ENCODE measurements around the gene DNAAF6.
"Not testable (repeated sequence)": the region's sequence is repeated elsewhere in the genome, so short reads cannot be mapped to it uniquely, and the experiment has no call there.

The DNAAF6 gene

GRCh38 chrX:107205770-107206696 is at the start of gene DNAAF6, which contains the start of gene NUP62CL:
Gene DNAAF6, plus strand, starts transcription at chrX:107206611. Its CDS starts 6,265 bp downstream, at chrX:107212876.
Gene NUP62CL, minus strand, starts transcription at chrX:107206433. Its CDS starts 31,287 bp downstream, at chrX:107175146.
- DNase-seq, result peak; percentile 75

- not testable (repeated sequence) for DNase-seq
Observed at GRCh38 chrX:107157618-107158017, 48.8 kb upstream of the DNAAF6 start.

DNA sequence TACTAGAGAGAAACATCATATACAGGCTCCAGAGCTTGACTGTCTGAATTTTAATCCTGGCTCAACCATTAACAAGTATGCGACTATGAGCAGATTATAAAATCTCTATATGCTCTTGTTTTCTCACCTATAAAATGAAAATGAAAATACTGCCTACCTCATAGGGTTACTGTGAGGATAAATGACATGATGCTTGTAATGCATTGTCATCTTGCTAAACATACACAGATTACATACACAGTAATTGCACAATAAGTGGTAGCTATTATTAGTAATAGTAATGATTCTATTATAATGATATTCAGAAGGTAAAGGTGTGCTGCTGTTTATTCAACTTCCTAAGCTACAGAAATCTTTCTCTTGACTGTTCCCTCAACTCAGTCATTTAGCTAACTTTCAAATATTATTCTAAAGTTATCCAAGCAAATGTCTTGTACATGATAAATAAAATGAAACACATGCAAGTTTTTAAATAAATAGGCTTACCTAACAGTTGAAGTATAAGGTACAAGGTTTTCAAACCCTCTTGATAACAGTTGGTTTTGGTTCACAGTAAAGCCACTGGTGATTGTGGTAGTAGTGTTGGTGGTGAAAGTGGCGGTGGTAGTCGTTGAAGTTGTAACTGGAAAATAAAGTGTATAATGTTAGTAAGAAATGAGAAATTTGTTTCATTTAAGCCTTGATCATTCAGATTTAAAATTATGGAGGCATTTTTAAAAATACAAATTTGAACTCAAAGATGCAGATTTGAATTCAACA is 39.1 kb upstream of the DNAAF6 start:
- no peak for DNase-seq

GRCh38 chrX:107168257-107168656 is 38.2 kb upstream of the DNAAF6 start:
- no peak for DNase-seq

DNA sequence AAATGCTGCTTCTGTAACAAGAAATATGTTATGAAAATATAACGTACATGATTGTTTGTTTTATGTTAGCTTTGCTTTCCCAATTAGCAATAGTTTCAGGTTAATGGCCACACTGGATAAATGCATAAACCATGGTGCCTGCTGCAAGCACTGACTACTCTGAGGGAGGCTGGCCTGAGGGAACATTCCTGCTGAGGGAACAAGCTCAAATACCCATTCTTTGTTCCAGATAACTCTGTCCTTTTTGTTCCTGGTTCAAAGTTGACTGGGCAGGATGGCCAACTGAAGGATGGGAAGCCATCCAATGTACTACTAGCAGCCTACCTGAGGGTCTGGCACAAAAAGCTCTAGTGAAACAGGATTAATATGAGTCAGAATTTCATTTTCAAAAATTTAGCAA is 37.7 kb upstream of the DNAAF6 start:
- DNase-seq, result no peak

GRCh38 chrX:107171369-107172102 is 34.9 kb upstream of the DNAAF6 start:
- DNase-seq, result no peak

- no peak for DNase-seq
Observed at GRCh38 chrX:107197319-107197718, 9.1 kb upstream of the DNAAF6 start.

GRCh38 chrX:107198074-107198473 is 8.3 kb upstream of the DNAAF6 start:
- not testable (repeated sequence) for DNase-seq

- DNase-seq, result no peak
Observed at GRCh38 chrX:107199491-107199890, 6.9 kb upstream of the DNAAF6 start.

DNA sequence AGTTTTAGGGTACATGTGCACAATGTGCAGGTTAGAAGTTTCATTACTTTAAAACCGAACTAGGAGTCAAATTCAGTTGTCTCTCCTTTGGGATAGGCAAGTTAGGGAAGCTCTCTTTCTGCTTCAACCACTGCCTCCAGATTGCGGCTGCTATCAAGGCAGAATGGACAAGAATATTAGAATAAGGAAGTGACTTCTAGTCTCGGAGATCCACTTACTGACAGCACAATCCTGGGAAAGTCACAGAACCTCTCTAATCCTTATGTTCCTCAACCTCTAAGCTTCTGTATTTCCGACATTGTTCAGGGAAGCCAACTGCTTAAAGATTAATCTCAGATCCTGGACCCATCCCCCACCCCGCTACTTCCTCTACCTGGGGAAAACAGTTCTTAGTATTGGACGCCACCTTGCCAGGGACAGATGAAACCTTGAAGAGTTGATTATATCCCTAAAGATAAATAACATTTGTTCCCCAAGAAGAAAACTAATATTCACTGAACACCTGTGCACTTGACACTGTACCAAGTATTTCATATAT is 2.3 kb upstream of the DNAAF6 start:
- DNase-seq, result no peak

- no peak for DNase-seq
Observed at GRCh38 chrX:107206697-107207065, 270 bp downstream of the DNAAF6 start.

- DNase-seq, result no peak
Observed at GRCh38 chrX:107207089-107207488, 678 bp downstream of the DNAAF6 start.

GRCh38 chrX:107207943-107208342 is 1.5 kb downstream of the DNAAF6 start:
- no peak for DNase-seq

GRCh38 chrX:107213477-107213876 is 7.1 kb downstream of the DNAAF6 start:
- DNase-seq, result no peak

DNA sequence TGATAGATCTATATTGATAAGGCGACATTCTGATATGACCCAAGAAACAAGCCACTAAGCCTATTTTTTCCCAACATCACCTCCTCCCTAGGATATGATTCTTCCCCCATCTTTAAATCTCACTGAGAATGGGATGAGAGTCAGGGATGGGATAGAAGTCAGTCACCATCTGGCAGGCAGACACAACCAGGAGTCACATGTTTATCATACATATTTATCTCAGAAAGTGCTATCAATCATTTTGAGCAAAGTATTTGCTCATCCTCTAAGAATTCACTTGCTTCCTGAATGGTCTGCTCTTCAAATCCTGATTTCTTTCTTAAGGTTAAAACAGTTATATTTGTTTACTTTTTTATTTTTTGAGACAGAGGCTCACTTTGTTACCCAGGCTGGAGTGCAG is 20.3 kb downstream of the DNAAF6 start:
- no peak for DNase-seq

GRCh38 chrX:107227780-107228485 is 21.5 kb downstream of the DNAAF6 start:
- no peak for DNase-seq

DNA sequence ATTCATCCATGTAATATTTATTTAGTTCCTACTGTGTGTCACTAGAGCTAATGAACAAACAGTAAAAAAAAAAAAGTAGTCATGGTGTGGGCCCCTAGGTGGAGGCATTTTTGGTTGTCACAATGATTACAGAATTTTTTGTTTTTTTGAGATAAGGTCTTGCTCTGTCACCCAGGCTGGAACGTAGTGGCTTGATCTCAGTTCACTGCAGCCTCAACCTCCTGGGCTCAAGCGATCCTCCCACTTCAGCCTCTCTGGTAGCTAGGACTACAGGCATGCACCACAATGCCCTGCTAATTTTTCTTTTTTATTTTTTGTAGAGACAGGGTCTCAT is 22.0 kb downstream of the DNAAF6 start:
- DNase-seq, result no peak

DNA sequence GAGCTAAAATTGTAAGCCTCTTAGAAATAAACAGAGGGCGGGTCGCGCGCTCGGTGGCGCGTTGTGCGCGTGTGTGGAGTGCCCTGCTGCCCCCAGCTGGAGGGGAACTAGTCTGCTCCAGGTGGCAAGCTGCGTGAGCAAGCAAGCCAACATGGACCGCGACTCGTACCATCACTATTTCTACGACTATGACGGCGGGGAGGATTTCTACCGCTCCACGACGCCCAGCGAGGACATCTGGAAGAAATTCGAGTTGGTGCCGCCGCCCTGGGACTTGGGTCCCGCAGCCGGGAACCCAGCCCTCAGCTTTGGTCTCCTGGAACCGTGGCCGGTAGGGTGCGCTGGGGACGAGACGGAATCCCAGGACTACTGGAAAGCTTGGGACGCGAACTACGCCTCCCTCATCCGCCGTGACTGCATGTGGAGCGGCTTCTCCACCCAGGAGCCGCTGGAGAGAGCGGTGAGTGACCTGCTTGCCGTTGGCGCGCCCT is 66.1 kb downstream of the DNAAF6 start:
- DNase-seq, result no peak

DNA sequence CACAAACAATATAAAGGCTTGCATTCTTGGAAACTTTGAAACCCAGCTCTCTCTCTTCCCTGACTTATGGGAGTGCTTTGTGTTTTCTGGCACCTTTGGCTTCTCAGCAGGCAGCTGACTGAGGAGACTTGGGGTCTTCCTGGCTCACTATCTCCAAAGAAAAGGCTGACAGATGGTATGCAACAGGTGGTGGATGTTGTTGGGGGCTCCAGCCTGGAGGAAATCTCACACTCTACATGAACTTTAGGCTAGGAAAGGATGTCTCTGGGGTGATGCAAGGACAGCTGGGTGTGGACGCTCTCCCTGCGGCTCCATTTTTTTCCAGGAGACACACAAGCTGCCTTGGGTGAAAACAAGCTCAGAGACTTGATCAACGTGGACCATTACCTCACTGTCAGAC is 67.4 kb downstream of the DNAAF6 start:
- no peak for DNase-seq

DNA sequence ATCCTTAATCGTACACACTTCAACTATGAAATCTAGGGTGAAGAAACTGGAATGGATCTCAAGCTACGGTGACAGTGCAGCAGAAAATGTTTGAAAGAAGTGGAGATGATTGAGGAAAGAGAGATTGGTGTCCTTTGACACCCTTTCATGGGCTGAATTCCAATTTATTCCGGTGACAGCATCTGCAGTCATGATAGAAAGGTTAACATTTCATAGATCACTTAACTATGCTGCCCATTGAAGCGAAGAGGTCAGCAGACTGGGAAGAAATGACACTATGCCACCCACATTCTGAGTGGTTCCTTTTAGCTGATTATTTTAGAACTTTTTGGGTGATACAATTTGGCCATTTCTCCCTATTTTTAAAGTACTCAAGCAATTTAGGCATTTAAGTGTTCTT is 82.3 kb downstream of the DNAAF6 start:
- DNase-seq, result no peak

GRCh38 chrX:107290019-107290418 is 83.6 kb downstream of the DNAAF6 start:
- no peak for DNase-seq

- no peak for DNase-seq
Observed at GRCh38 chrX:107293056-107293455, 86.6 kb downstream of the DNAAF6 start.
